H1 (cell line): Measurements from ENCODE around the gene ZSCAN20. TPM values are rescaled to one million over a fixed set of nuclear protein-coding genes. Genes with fewer than 3 reads are reported as not detected.

Experiments used
- CTCF ChIA-PET: fragments of 300-600 bp; sonication (Branson Sonifier 250); formaldehyde crosslinking; loops from one replicate; lab custom pipeline; 2021; ENCODE audit not compliant: partially characterized antibody; lab: Charles Lee
- POLR2A ChIA-PET: fragments of 300-600 bp; sonication (Branson Sonifier 250); formaldehyde crosslinking; loops from one replicate; lab custom pipeline; 2021; ENCODE audit warnings: inconsistent platforms; ENCODE audit not compliant: partially characterized antibody; lab: Charles Lee
- DNase-seq, 2 experiments: peaks; one replicate each; pipeline versions ENCODE4 v3.0.0 to v3.0.0-alpha.2; 2010 to 2022; ENCODE audit warnings: low spot score in 2 of 2, low read depth in 1 of 2, mixed read lengths in 1 of 2
- FAIRE-seq: peaks from 2 replicates; lab custom pipeline; 2011; peaks lifted over from hg19 to GRCh38; lab: Jason Lieb, UNC
- H2AFZ ChIP-seq: 2 replicates; pipeline ENCODE4 v1.8.1; 2012; ENCODE audit warnings: low read length, inconsistent platforms
- H2AK5ac ChIP-seq: 2 replicates; pipeline ENCODE4 v1.6.1; 2013; ENCODE audit warnings: low read depth, low read length
- H2BK120ac ChIP-seq: replicated peaks from 2 replicates; pipeline ENCODE3; 2013; ENCODE audit warnings: low read depth, low read length, inconsistent platforms
- H2BK12ac ChIP-seq: 2 replicates; pipeline ENCODE4 v1.6.1; 2013; ENCODE audit warnings: low read depth, low read length
- H2BK15ac ChIP-seq: 2 replicates; pipeline ENCODE4 v1.6.1; 2013; ENCODE audit warnings: low read length
- H2BK20ac ChIP-seq: 2 replicates; pipeline ENCODE4 v1.6.1; 2013; ENCODE audit warnings: low read length
- H2BK5ac ChIP-seq: 2 replicates; pipeline ENCODE4 v1.6.1; 2013; ENCODE audit warnings: low read depth, low read length
- H3K14ac ChIP-seq: 2 replicates; pipeline ENCODE4 v1.6.1; 2013; ENCODE audit warnings: inconsistent platforms; ENCODE audit not compliant: insufficient read length
- H3K18ac ChIP-seq: 2 replicates; pipeline ENCODE4 v1.6.1; 2013; ENCODE audit warnings: low read length; ENCODE audit errors: extremely low read depth
- H3K23ac ChIP-seq: 2 replicates; pipeline ENCODE4 v1.6.1; 2013; ENCODE audit warnings: inconsistent platforms; ENCODE audit not compliant: insufficient read length
- H3K23me2 ChIP-seq: 2 replicates; pipeline ENCODE4 v1.6.1; 2013; ENCODE audit warnings: low read depth, low read length
- H3K27ac ChIP-seq: 2 replicates; pipeline ENCODE4 v1.6.1; 2011; ENCODE audit warnings: low read depth, low read length, inconsistent platforms
- H3K27me3 ChIP-seq, 4 experiments: replicated peaks in 1 of 4; 1 replicate in 1 of 4; 2 replicates in 3 of 4; pipeline versions ENCODE4 v1.6.1 to v1.8.1; 2011 to 2013; ENCODE audit warnings: low read length in 3 of 4, mild to moderate bottlenecking in 3 of 4, inconsistent platforms in 2 of 4, mixed read lengths in 2 of 4, moderate library complexity in 1 of 4; ENCODE audit not compliant: control insufficient read depth in 3 of 4, insufficient read depth in 3 of 4; ENCODE audit errors: extremely low read depth in 1 of 4
- H3K36me3 ChIP-seq, 4 experiments: 2 replicates each; pipeline versions ENCODE4 v1.6.1 to v1.8.1; 2011 to 2013; ENCODE audit warnings: mild to moderate bottlenecking in 4 of 4, low read length in 3 of 4, moderate library complexity in 2 of 4, control low read depth in 1 of 4, inconsistent platforms in 1 of 4; ENCODE audit not compliant: insufficient read depth in 4 of 4, control insufficient read depth in 2 of 4
- H3K4ac ChIP-seq: replicated peaks from 2 replicates; pipeline ENCODE3; 2013; ENCODE audit warnings: low read length, low read depth, mixed read lengths, inconsistent platforms; ENCODE audit not compliant: insufficient read length
- H3K4me1 ChIP-seq, 4 experiments: replicated peaks in 1 of 4; 1 replicate in 1 of 4; 2 replicates in 3 of 4; pipeline versions ENCODE4 v1.6.1 to v1.8.1; 2011 to 2013; ENCODE audit warnings: low read length in 3 of 4, inconsistent platforms in 2 of 4, mixed read lengths in 1 of 4; ENCODE audit not compliant: insufficient read depth in 4 of 4, control insufficient read depth in 3 of 4
- H3K4me2 ChIP-seq, 2 experiments: 2 replicates each; pipeline versions ENCODE4 v1.6.1 to v1.8.1; 2011 to 2013; ENCODE audit warnings: low read depth in 2 of 2, low read length in 2 of 2, control low read depth in 1 of 2, inconsistent platforms in 1 of 2, mild to moderate bottlenecking in 1 of 2; ENCODE audit not compliant: insufficient read depth in 1 of 2
- H3K4me3 ChIP-seq, 4 experiments: fragments of 200-600, 300-600 bp in 1 of 4; sonication (generic), shearing (Covaris generic), sonication (Bioruptor Twin) in 1 of 4; 2 replicates each; pipeline versions ENCODE4 v1.5.1 to v1.8.1; 2011 to 2016; ENCODE audit warnings: low read length in 4 of 4, low read depth in 3 of 4, control low read depth in 2 of 4, inconsistent platforms in 2 of 4, mild to moderate bottlenecking in 2 of 4, mixed read lengths in 1 of 4, moderate library complexity in 1 of 4; ENCODE audit not compliant: insufficient read depth in 2 of 4; ENCODE audit errors: extremely low read depth in 1 of 4
- H3K56ac ChIP-seq: replicated peaks from 2 replicates; pipeline ENCODE3; 2013; ENCODE audit warnings: low read depth, mild to moderate bottlenecking, mixed read lengths, low read length, inconsistent platforms; ENCODE audit not compliant: insufficient read length
- H3K79me1 ChIP-seq: 2 replicates; pipeline ENCODE4 v1.6.1; 2013; ENCODE audit warnings: low read depth, low read length, control low read depth
- H3K79me2 ChIP-seq, 2 experiments: 2 replicates each; pipeline versions ENCODE4 v1.6.1 to v1.8.1; 2012 to 2013; ENCODE audit warnings: low read length in 2 of 2, mild to moderate bottlenecking in 2 of 2, inconsistent platforms in 1 of 2; ENCODE audit not compliant: insufficient read depth in 2 of 2, control insufficient read depth in 1 of 2
- H3K9ac ChIP-seq, 4 experiments: replicated peaks in 1 of 4; 1 replicate in 1 of 4; 2 replicates in 3 of 4; pipeline versions ENCODE4 v1.6.1 to v1.8.1; 2011 to 2013; ENCODE audit warnings: low read depth in 3 of 4, low read length in 3 of 4, control low read depth in 2 of 4, mild to moderate bottlenecking in 2 of 4, moderate library complexity in 2 of 4, inconsistent platforms in 1 of 4; ENCODE audit errors: extremely low read depth in 1 of 4
- H3K9me3 ChIP-seq, 2 experiments: 2 replicates each; pipeline versions ENCODE4 v1.6.1 to v1.8.1; 2012 to 2013; ENCODE audit warnings: mild to moderate bottlenecking in 2 of 2, moderate library complexity in 2 of 2, control low read depth in 1 of 2, inconsistent platforms in 1 of 2, low read depth in 1 of 2, low read length in 1 of 2, mixed read lengths in 1 of 2; ENCODE audit not compliant: insufficient read depth in 2 of 2
- H4K20me1 ChIP-seq, 2 experiments: replicated peaks in 1 of 2; 2 replicates each; pipeline versions ENCODE3 to v1.8.1; 2011 to 2013; ENCODE audit warnings: inconsistent platforms in 2 of 2, low read length in 2 of 2, mild to moderate bottlenecking in 1 of 2; ENCODE audit not compliant: insufficient read depth in 2 of 2, control insufficient read depth in 1 of 2
- H4K5ac ChIP-seq: 2 replicates; pipeline ENCODE4 v1.6.1; 2013; ENCODE audit warnings: low read length, low read depth, mixed read lengths, inconsistent platforms; ENCODE audit not compliant: insufficient read length
- H4K8ac ChIP-seq: 2 replicates; pipeline ENCODE4 v1.8.0; 2013; ENCODE audit warnings: mild to moderate bottlenecking, moderate library complexity, low read length, inconsistent platforms; ENCODE audit not compliant: insufficient read depth; ENCODE audit errors: extremely low read depth
- H4K91ac ChIP-seq: replicated peaks from 2 replicates; pipeline ENCODE3; 2013; ENCODE audit warnings: low read length, mixed read lengths, inconsistent platforms; ENCODE audit not compliant: insufficient read length
- ATF2 ChIP-seq: IDR thresholded peaks from 2 replicates; pipeline ENCODE4 v1.6.1; 2012; ENCODE audit warnings: low read length, inconsistent platforms
- BACH1 ChIP-seq: IDR thresholded peaks from 2 replicates; pipeline ENCODE4 v1.6.1; 2012; ENCODE audit warnings: low read length, improper control_type of control experiment
- BRCA1 ChIP-seq: IDR thresholded peaks from 2 replicates; pipeline ENCODE4 v1.6.1; 2012; ENCODE audit warnings: low read depth, low read length, improper control_type of control experiment
- CHD1 ChIP-seq: IDR thresholded peaks from 2 replicates; pipeline ENCODE4 v1.6.1; 2012; ENCODE audit warnings: low read depth, low read length, improper control_type of control experiment
- GABPA ChIP-seq: IDR thresholded peaks from 2 replicates; pipeline ENCODE4 v1.6.1; 2011; ENCODE audit warnings: mild to moderate bottlenecking, low read length, moderate library complexity, borderline replicate concordance; ENCODE audit not compliant: insufficient read depth
- HDAC2 ChIP-seq, 2 experiments: fragments of 300-600 bp in 1 of 2; sonication (generic) in 1 of 2; IDR thresholded peaks; 2 replicates each; pipeline ENCODE4 v1.6.1; 2011 to 2012; ENCODE audit warnings: low read depth in 2 of 2, low read length in 2 of 2, mild to moderate bottlenecking in 2 of 2, moderate library complexity in 2 of 2, borderline replicate concordance in 1 of 2, inconsistent platforms in 1 of 2
- NANOG ChIP-seq: IDR thresholded peaks from 2 replicates; pipeline ENCODE4 v1.6.1; 2011; ENCODE audit warnings: low read length, low read depth, mild to moderate bottlenecking, inconsistent platforms; ENCODE audit not compliant: insufficient read depth, poor library complexity, severe bottlenecking
- RAD21 ChIP-seq, 2 experiments: IDR thresholded peaks in 1 of 2; conservative IDR thresholded peaks in 1 of 2; 2 replicates each; pipeline ENCODE4 v1.6.1; 2011; ENCODE audit warnings: low read depth in 2 of 2, low read length in 2 of 2, improper control_type of control experiment in 1 of 2, inconsistent platforms in 1 of 2, mild to moderate bottlenecking in 1 of 2, moderate library complexity in 1 of 2
- SAP30 ChIP-seq: fragments of 300-600 bp; sonication (generic); IDR thresholded peaks from 2 replicates; pipeline ENCODE4 v1.7.1; 2012; ENCODE audit warnings: low read length, moderate library complexity, mild to moderate bottlenecking, inconsistent platforms; ENCODE audit not compliant: insufficient read depth, insufficient replicate concordance
- SP1 ChIP-seq: IDR thresholded peaks from 2 replicates; pipeline ENCODE4 v1.6.1; 2011; ENCODE audit warnings: low read depth, low read length
- WGBS, 2 experiments: shearing (Covaris generic) in 1 of 2; methylation state at CpG; one replicate each; pipeline versions ENCODE4 v1.1.6 to v1.1.7; 2013 to 2015; ENCODE audit warnings: low lambda C conversion rate in 2 of 2, mixed read lengths in 2 of 2, inconsistent platforms in 1 of 2, low coverage in 1 of 2, missing lambda C conversion rate in 1 of 2; ENCODE audit not compliant: insufficient replicate concordance in 2 of 2, insufficient coverage in 1 of 2, insufficient read length in 1 of 2; ENCODE audit errors: extremely low coverage in 1 of 2, missing lambda C conversion rate in 1 of 2; 5-methylcytosine and 5-hydroxymethylcytosine counted together
- polyA plus RNA-seq, 7 experiments: library from polyadenylated mRNA; depleted of rRNA in 3 of 7; stranded (reverse) in 5 of 7; unstranded in 2 of 7; fragments of >200 nt in 5 of 7; fragments of 200-250 nt in 2 of 7; gene quantifications; 1 replicate in 5 of 7; 2 replicates in 1 of 7; 4 replicates in 1 of 7; pipeline versions ENCODE4 v1.2.1 to v1.2.3, GENCODE V29; 2011 to 2013; ENCODE audit warnings: missing spikeins in 2 of 7, mixed read lengths in 2 of 7
- total RNA-seq: library from RNA; stranded (reverse); fragmentation: NEBNext Ultra II Directional; extraction: Animal tissue kit (Norgen Biotek cat#: 25700); gene quantifications from 2 replicates; pipeline ENCODE4 v1.2.1, GENCODE V29; 2021

The ZSCAN20 gene
- total and polyA plus RNA-seq, 2 of the 8 experiments (the other 6 are each of a cell fraction or from before 2014, with no cell fraction given) = 0.70 to 3.4 TPM

DNA sequence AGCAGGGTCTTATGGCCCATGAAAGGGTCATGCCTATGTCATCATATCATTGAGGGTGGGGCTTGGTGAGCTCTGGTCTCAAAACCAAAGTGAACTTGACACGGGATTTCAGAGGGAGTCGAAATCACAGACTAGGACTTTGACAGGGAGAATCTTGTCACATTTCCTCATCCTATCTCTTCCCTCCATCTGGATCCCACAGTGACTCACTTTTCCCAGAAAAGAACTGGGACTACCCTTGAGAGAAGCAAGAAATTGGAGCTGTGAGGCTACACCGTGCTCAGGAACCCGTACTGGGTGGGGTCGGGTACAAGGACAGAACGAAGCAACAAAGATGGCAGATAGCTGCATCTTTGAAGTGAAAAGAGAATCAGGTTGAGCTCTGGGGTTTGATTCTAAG lies 69.5 kb downstream of the ZSCAN20 start:
- Histone ChIP-seq H3K79me2 (no peaks in the 10 kb centered on the region), H3K23me2 (no peaks in the 10 kb centered on the region; the same call in 1 of the 2 replicates), H3K9ac (no peak overlapping the region), H3K4me1 (no peaks in the 10 kb centered on the region; a peak in 1 of 7 replicates), H3K79me1 (no peaks in the 10 kb centered on the region), H2BK20ac (no peak overlapping the region), H3K14ac (no peak overlapping the region), H2BK12ac (no peak overlapping the region), H3K9me3 (no peaks in the 10 kb centered on the region), H3K56ac (no peak overlapping the region), H2AK5ac (no peak overlapping the region), H2BK5ac (no peak overlapping the region), H3K4me2 (no peak overlapping the region), H3K4me3 (no peak overlapping the region), H4K91ac (no peak overlapping the region), H3K4ac (no peak overlapping the region), H4K20me1 (no peaks in the 10 kb centered on the region), H2BK120ac (no peak overlapping the region), H4K5ac (no peak overlapping the region), H3K36me3 (peaks cover 0 to 12% (median 4%) of the 10 kb centered on the region in 4 experiments; a peak in 6 of 8 replicates), H2AFZ (no peak overlapping the region), H3K23ac (no peak overlapping the region), H2BK15ac (no peak overlapping the region), H3K18ac (no peak overlapping the region), H4K8ac (no peak overlapping the region), H3K27me3 (no peaks in the 10 kb centered on the region), H3K27ac (no peak overlapping the region)
- FAIRE-seq (no peak), DNase-seq (no peak)
- CTCF ChIA-PET = interaction anchor here (1.0 kb wide), 2 partner anchors 71 to 83 kb away, joined by 3 read pairs; no protein-coding TSS in a partner anchor
- POLR2A ChIA-PET = no interaction called here
- WGBS, 2 experiments = 87% methylated on average over 6 of the region's 6 CpGs; no CpG with 5 or more reads in 1 of the 2 experiments
- TF ChIP-seq BRCA1 (no peak), CHD1 (no peak), HDAC2 (IDR thresholded peaks at IDR 0.05; ENCODE audit: borderline replicate concordance in 1 of 2, low read depth in 2 of 2, low read length in 2 of 2) (no peak), SP1 (no peak), BACH1 (no peak), ATF2 (no peak), NANOG (no peak), GABPA (no peak), RAD21 (IDR thresholded peaks at IDR 0.05 in 1 of 2, conservative IDR thresholded peaks at IDR 0.05 in 1 of 2; ENCODE audit: low read depth in 2 of 2, low read length in 2 of 2) (no peak), SAP30 (no peak)
